ENCODE measurements around the gene NCAPG2. TPM values are rescaled to one million over a fixed set of nuclear protein-coding genes. Genes with fewer than 3 reads are reported as not detected.
A peak's percentile ranks its signal among the peaks of the same experiment; 100 is the strongest.

The NCAPG2 gene
- total RNA-seq, 4 donors from 2014 or later: 4.2 to 6.2 (median 4.4) TPM

- H3K27ac ChIP-seq (replicated peaks in 1 of 4): peak overlapping the region; percentile 48 to 79 (median 62)
- intact Hi-C loops (cut with DNase I): no loop called here
- no peaks in the 10 kb centered on the region for H3K9me3 ChIP-seq
- DNase-seq (ENCODE audit: extremely low spot score): no peak
- TF ChIP-seq POLR2AphosphoS5 (IDR thresholded peaks at IDR 0.05) (no peak), EP300 (IDR thresholded peaks at IDR 0.05) (no peak), POLR2A (IDR thresholded peaks at IDR 0.05; ENCODE audit: low read depth) (no peak)
- TF ChIP-seq, protein P1, sequence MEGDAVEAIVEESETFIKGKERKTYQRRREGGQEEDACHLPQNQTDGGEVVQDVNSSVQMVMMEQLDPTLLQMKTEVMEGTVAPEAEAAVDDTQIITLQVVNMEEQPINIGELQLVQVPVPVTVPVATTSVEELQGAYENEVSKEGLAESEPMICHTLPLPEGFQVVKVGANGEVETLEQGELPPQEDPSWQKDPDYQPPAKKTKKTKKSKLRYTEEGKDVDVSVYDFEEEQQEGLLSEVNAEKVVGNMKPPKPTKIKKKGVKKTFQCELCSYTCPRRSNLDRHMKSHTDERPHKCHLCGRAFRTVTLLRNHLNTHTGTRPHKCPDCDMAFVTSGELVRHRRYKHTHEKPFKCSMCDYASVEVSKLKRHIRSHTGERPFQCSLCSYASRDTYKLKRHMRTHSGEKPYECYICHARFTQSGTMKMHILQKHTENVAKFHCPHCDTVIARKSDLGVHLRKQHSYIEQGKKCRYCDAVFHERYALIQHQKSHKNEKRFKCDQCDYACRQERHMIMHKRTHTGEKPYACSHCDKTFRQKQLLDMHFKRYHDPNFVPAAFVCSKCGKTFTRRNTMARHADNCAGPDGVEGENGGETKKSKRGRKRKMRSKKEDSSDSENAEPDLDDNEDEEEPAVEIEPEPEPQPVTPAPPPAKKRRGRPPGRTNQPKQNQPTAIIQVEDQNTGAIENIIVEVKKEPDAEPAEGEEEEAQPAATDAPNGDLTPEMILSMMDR (IDR thresholded peaks at IDR 0.05): no peak
- no peak overlapping the region for H3K4me3 ChIP-seq
- H3K36me3 ChIP-seq: peaks cover 41 to 82% (median 75%) of the 10 kb centered on the region in 4 donors
- 85% methylated on average over 10 of the region's 10 CpGs for WGBS
- no peaks in the 10 kb centered on the region for H3K27me3 ChIP-seq
- peaks cover 0 to 21% (median 5%) of the 10 kb centered on the region in 4 donors for H3K4me1 ChIP-seq
Measured at GRCh38 chr7:158732494-158733219, 28.1 kb upstream of the NCAPG2 start.

- H3K36me3 ChIP-seq: peaks cover 32 to 73% (median 66%) of the 10 kb centered on the region in 4 donors
- intact Hi-C loops (cut with DNase I): no loop called here
- H3K27ac ChIP-seq (replicated peaks in 1 of 4): peak overlapping the region; percentile 21 to 79 (median 62)
- TF ChIP-seq EP300 (IDR thresholded peaks at IDR 0.05) (no peak), POLR2AphosphoS5 (IDR thresholded peaks at IDR 0.05) (no peak), POLR2A (IDR thresholded peaks at IDR 0.05; ENCODE audit: low read depth) (no peak)
- TF ChIP-seq, protein P1 (IDR thresholded peaks at IDR 0.05): no peak
- H3K9me3 ChIP-seq: no peaks in the 10 kb centered on the region
- no peaks in the 10 kb centered on the region for H3K27me3 ChIP-seq
- no peak overlapping the region for H3K4me3 ChIP-seq
- DNase-seq (ENCODE audit: extremely low spot score): no peak
- peaks cover 0 to 21% (median 5%) of the 10 kb centered on the region in 4 donors for H3K4me1 ChIP-seq
- 84% methylated on average over 6 of the region's 6 CpGs for WGBS
Measured at GRCh38 chr7:158731761-158732160, 27.2 kb upstream of the NCAPG2 start.

GRCh38 chr7:158730383-158731346 is 26.1 kb upstream of the NCAPG2 start:
- Histone ChIP-seq H3K4me1 (peaks cover 0 to 21% (median 5%) of the 10 kb centered on the region in 4 donors), H3K4me3 (no peak overlapping the region), H3K36me3 (peaks cover 21 to 62% (median 55%) of the 10 kb centered on the region in 4 donors), H3K9me3 (no peaks in the 10 kb centered on the region), H3K27ac (replicated peaks in 1 of 4) (peak overlapping the region; percentile 44 to 79 (median 62)), H3K27me3 (no peaks in the 10 kb centered on the region)
- 51% methylated on average over 23 of the region's 23 CpGs for whole genome bisulfite sequencing
- DNase-seq (ENCODE audit: extremely low spot score): no peak
- intact Hi-C loops (cut with DNase I): no loop called here
- TF ChIP-seq POLR2AphosphoS5 (IDR thresholded peaks at IDR 0.05) (peak; percentile 31 to 78), POLR2A (IDR thresholded peaks at IDR 0.05; ENCODE audit: low read depth) (no peak), EP300 (IDR thresholded peaks at IDR 0.05) (peak; percentile 37)

GRCh38 chr7:158729646-158730382 is 25.2 kb upstream of the NCAPG2 start:
- TF ChIP-seq EP300 (IDR thresholded peaks at IDR 0.05) (no peak), POLR2AphosphoS5 (IDR thresholded peaks at IDR 0.05) (no peak), POLR2A (IDR thresholded peaks at IDR 0.05; ENCODE audit: low read depth) (no peak)
- TF ChIP-seq, protein P1 (IDR thresholded peaks at IDR 0.05): no peak
- H3K27ac ChIP-seq (replicated peaks in 1 of 4): peak overlapping the region in 3 of 4 donors; percentile 53 to 79 (median 72)
- H3K4me1 ChIP-seq: peaks cover 0 to 21% (median 5%) of the 10 kb centered on the region in 4 donors
- no peaks in the 10 kb centered on the region for H3K9me3 ChIP-seq
- H3K4me3 ChIP-seq: no peak overlapping the region
- no peak for DNase-seq (ENCODE audit: extremely low spot score)
- H3K27me3 ChIP-seq: no peaks in the 10 kb centered on the region
- WGBS: 87% methylated on average over 7 of the region's 7 CpGs
- peaks cover 12 to 54% (median 47%) of the 10 kb centered on the region in 4 donors for H3K36me3 ChIP-seq
- intact Hi-C loops (cut with DNase I): no loop called here
